ENCODE measurements around the gene BCKDK.
"Not testable (repeated sequence)": the region's sequence is repeated elsewhere in the genome, so short reads cannot be mapped to it uniquely, and the experiment has no call there.

BCKDK gene

GRCh38 chr16:31138621-31139578, 30.7 kb downstream of the BCKDK start:
- TF ChIP-seq CTCF (IDR thresholded peaks at IDR 0.05; ENCODE audit: borderline replicate concordance, insufficient read depth, low read depth, low read length) = no peak
- no peak overlapping the region for H3K4me3 ChIP-seq (ENCODE audit: low read depth, low read length)

- H3K4me3 ChIP-seq (ENCODE audit: low read depth, low read length) = not testable (repeated sequence)
Observed at GRCh38 chr16:31141071-31141469, 32.9 kb downstream of the BCKDK start.

- no peak overlapping the region for H3K4me3 ChIP-seq (ENCODE audit: low read depth, low read length)
- no peak for TF ChIP-seq CTCF (IDR thresholded peaks at IDR 0.05; ENCODE audit: borderline replicate concordance, insufficient read depth, low read depth, low read length)
Observed at GRCh38 chr16:31141489-31142108, 33.4 kb downstream of the BCKDK start.

- TF ChIP-seq CTCF (IDR thresholded peaks at IDR 0.05; ENCODE audit: borderline replicate concordance, insufficient read depth, low read depth, low read length) = peak; percentile 96
- peak overlapping the region; percentile 21 for H3K4me3 ChIP-seq (ENCODE audit: low read depth, low read length)
Observed at GRCh38 chr16:31142109-31143010, 34.2 kb downstream of the BCKDK start.

GRCh38 chr16:31143011-31143693, 35.0 kb downstream of the BCKDK start:
- TF ChIP-seq CTCF (IDR thresholded peaks at IDR 0.05; ENCODE audit: borderline replicate concordance, insufficient read depth, low read depth, low read length) = no peak
- no peak overlapping the region for H3K4me3 ChIP-seq (ENCODE audit: low read depth, low read length)

- no peak overlapping the region for H3K4me3 ChIP-seq (ENCODE audit: low read depth, low read length)
- TF ChIP-seq CTCF (IDR thresholded peaks at IDR 0.05; ENCODE audit: borderline replicate concordance, insufficient read depth, low read depth, low read length) = 0 out of 2 replicates have a peak, but pooled peaks have one; percentile 21
Observed at GRCh38 chr16:31143694-31144148, 35.5 kb downstream of the BCKDK start.

GRCh38 chr16:31144418-31144817, 36.2 kb downstream of the BCKDK start:
- not testable (repeated sequence) for H3K4me3 ChIP-seq (ENCODE audit: low read depth, low read length)

Data from GM12875 (cell line).